Measurements from ENCODE around the gene ARFGEF2.
"Not testable (repeated sequence)": the region's sequence is repeated elsewhere in the genome, so short reads cannot be mapped to it uniquely, and the experiment has no call there.

The ARFGEF2 gene

GRCh38 chr20:48921168-48921882 is at the start of gene ARFGEF2:
ARFGEF2 (plus strand) TSS chr20:48921711; CDS start chr20:48921890, 179 bp downstream.
- DNase-seq: peak; percentile 91

GRCh38 chr20:48875233-48875913 is 46.1 kb upstream of the ARFGEF2 start:
- DNase-seq: no peak

- DNase-seq: no peak
These were observed 45.6 kb upstream of the ARFGEF2 start for GRCh38 chr20:48875914-48876240.

GRCh38 chr20:48877304-48877703 is 44.2 kb upstream of the ARFGEF2 start:
- DNase-seq: no peak

- DNase-seq: no peak
These were observed 42.8 kb upstream of the ARFGEF2 start for GRCh38 chr20:48878534-48879248.

- DNase-seq: no peak
These were observed 41.8 kb upstream of the ARFGEF2 start for GRCh38 chr20:48879612-48880245.

- DNase-seq: no peak
These were observed 41.2 kb upstream of the ARFGEF2 start for GRCh38 chr20:48880331-48880730.

- DNase-seq: no peak
These were observed 40.4 kb upstream of the ARFGEF2 start for GRCh38 chr20:48880981-48881657.

- no peak for DNase-seq
These were observed 36.3 kb upstream of the ARFGEF2 start for GRCh38 chr20:48885237-48885636.

- DNase-seq: no peak
These were observed 35.3 kb upstream of the ARFGEF2 start for GRCh38 chr20:48886194-48886593.

GRCh38 chr20:48886811-48887210 is 34.7 kb upstream of the ARFGEF2 start:
- no peak for DNase-seq

GRCh38 chr20:48888517-48888916 is 33.0 kb upstream of the ARFGEF2 start:
- not testable (repeated sequence) for DNase-seq

- no peak for DNase-seq
These were observed 32.2 kb upstream of the ARFGEF2 start for GRCh38 chr20:48889140-48889790.

GRCh38 chr20:48891235-48892048 is 30.1 kb upstream of the ARFGEF2 start:
- DNase-seq: no peak

GRCh38 chr20:48892049-48892470 is 29.5 kb upstream of the ARFGEF2 start:
- DNase-seq: no peak

- no peak for DNase-seq
These were observed 28.6 kb upstream of the ARFGEF2 start for GRCh38 chr20:48892891-48893290.

GRCh38 chr20:48893374-48893773 is 28.1 kb upstream of the ARFGEF2 start:
- DNase-seq: no peak

GRCh38 chr20:48897305-48898010 is 24.1 kb upstream of the ARFGEF2 start:
- DNase-seq: no peak

- no peak for DNase-seq
These were observed 23.3 kb upstream of the ARFGEF2 start for GRCh38 chr20:48898210-48898609.

GRCh38 chr20:48898896-48899530 is 22.5 kb upstream of the ARFGEF2 start:
- DNase-seq: no peak
